Glutamatergic neuron (in vitro differentiated cells): ENCODE data around the gene GSAP. TPM values are rescaled to one million over a fixed set of nuclear protein-coding genes. Genes with fewer than 3 reads are reported as not detected.
"Not testable (repeated sequence)": the region's sequence is repeated elsewhere in the genome, so short reads cannot be mapped to it uniquely, and the experiment has no call there.

Experiments
- DNase-seq: peaks from one replicate; pipeline ENCODE4 v3.0.0; 2022
- H3K27ac Mint-ChIP-seq: one replicate; pipeline ENCODE4 v1.8.0; 2020; ENCODE audit warnings: mild to moderate bottlenecking, mixed read lengths, inconsistent platforms; ENCODE audit not compliant: unreplicated experiment
- H3K27me3 Mint-ChIP-seq: one replicate; pipeline ENCODE4 v1.8.0; 2020; ENCODE audit warnings: mild to moderate bottlenecking, moderate library complexity, mixed read lengths, inconsistent platforms; ENCODE audit not compliant: unreplicated experiment
- H3K36me3 Mint-ChIP-seq: one replicate; pipeline ENCODE4 v1.8.0; 2020; ENCODE audit warnings: mild to moderate bottlenecking, mixed read lengths, inconsistent platforms; ENCODE audit not compliant: unreplicated experiment
- H3K4me1 Mint-ChIP-seq: one replicate; pipeline ENCODE4 v1.8.0; 2020; ENCODE audit warnings: mild to moderate bottlenecking, low read depth, mixed read lengths, inconsistent platforms; ENCODE audit not compliant: unreplicated experiment
- H3K4me3 Mint-ChIP-seq: one replicate; pipeline ENCODE4 v1.8.0; 2020; ENCODE audit warnings: mild to moderate bottlenecking, mixed read lengths, inconsistent platforms; ENCODE audit not compliant: unreplicated experiment
- H3K9me3 Mint-ChIP-seq: one replicate; pipeline ENCODE4 v1.8.0; 2020; ENCODE audit warnings: mild to moderate bottlenecking, moderate library complexity, mixed read lengths, inconsistent platforms; ENCODE audit not compliant: unreplicated experiment
- CTCF ChIP-seq: fragments of 200-600 bp; sonication (generic); IDR thresholded peaks from one replicate; pipeline ENCODE4 v1.5.0; 2021; ENCODE audit not compliant: partially characterized antibody, unreplicated experiment
- total RNA-seq: library from RNA; stranded (reverse); fragmentation: NEBNext Ultra II Directional; extraction: Animal tissue kit (Norgen Biotek cat#: 25700); gene quantifications from one replicate; pipeline ENCODE4 v1.2.1, GENCODE V29; 2021; ENCODE audit not compliant: unreplicated experiment

Gene GSAP
- total RNA-seq, 1 donor from 2014 or later, result 0.76 TPM

- no peak for DNase-seq
- H3K4me3 Mint-ChIP-seq, result no peak overlapping the region
- no peaks in the 10 kb centered on the region for H3K36me3 Mint-ChIP-seq
- H3K27ac Mint-ChIP-seq, result no peak overlapping the region
- TF ChIP-seq CTCF, result no peak
- no peaks in the 10 kb centered on the region for H3K9me3 Mint-ChIP-seq
- peaks cover 2% of the 10 kb centered on the region for H3K4me1 Mint-ChIP-seq
- peaks cover 3% of the 10 kb centered on the region for H3K27me3 Mint-ChIP-seq
Measured at GRCh38 chr7:77346441-77346840, 69.7 kb downstream of the GSAP start.

- not testable (repeated sequence) for H3K36me3 Mint-ChIP-seq, H3K4me1 Mint-ChIP-seq, H3K4me3 Mint-ChIP-seq, H3K9me3 Mint-ChIP-seq, DNase-seq, H3K27me3 Mint-ChIP-seq, H3K27ac Mint-ChIP-seq
Measured at GRCh38 chr7:77345426-77345825, 70.7 kb downstream of the GSAP start.

- H3K9me3 Mint-ChIP-seq, result peaks cover 1% of the 10 kb centered on the region
- H3K27me3 Mint-ChIP-seq, result no peaks in the 10 kb centered on the region
- no peaks in the 10 kb centered on the region for H3K4me1 Mint-ChIP-seq
- H3K4me3 Mint-ChIP-seq, result no peak overlapping the region
- no peak for DNase-seq
- no peak overlapping the region for H3K27ac Mint-ChIP-seq
- peaks cover 8% of the 10 kb centered on the region for H3K36me3 Mint-ChIP-seq
- TF ChIP-seq CTCF, result no peak
Measured at GRCh38 chr7:77339726-77340125, 76.4 kb downstream of the GSAP start.

GRCh38 chr7:77338883-77339629, 77.1 kb downstream of the GSAP start:
- Mint-ChIP-seq H3K4me1 (no peaks in the 10 kb centered on the region), H3K36me3 (peaks cover 8% of the 10 kb centered on the region), H3K27me3 (no peaks in the 10 kb centered on the region), H3K27ac (no peak overlapping the region), H3K9me3 (peaks cover 1% of the 10 kb centered on the region), H3K4me3 (no peak overlapping the region)
- no peak for TF ChIP-seq CTCF
- no peak for DNase-seq

- H3K4me1 Mint-ChIP-seq, result no peaks in the 10 kb centered on the region
- TF ChIP-seq CTCF, result no peak
- H3K27ac Mint-ChIP-seq, result no peak overlapping the region
- H3K9me3 Mint-ChIP-seq, result peaks cover 3% of the 10 kb centered on the region
- peaks cover 8% of the 10 kb centered on the region for H3K36me3 Mint-ChIP-seq
- no peak for DNase-seq
- no peaks in the 10 kb centered on the region for H3K27me3 Mint-ChIP-seq
- H3K4me3 Mint-ChIP-seq, result no peak overlapping the region
Measured at GRCh38 chr7:77338260-77338659, 77.9 kb downstream of the GSAP start.
